HCT116 (cell line): ENCODE data around the gene ITGBL1. TPM values are rescaled to one million over a fixed set of nuclear protein-coding genes. Genes with fewer than 3 reads are reported as not detected.

ENCODE experiments used
- ATAC-seq: fragments of 200-7000 bp; cut with Tn5 transposase; 2 replicates; pipeline ENCODE4 v1.9.1; 2020; ENCODE audit warnings: mild to moderate bottlenecking, moderate library complexity
- BruUV-seq: library from RNA; stranded (reverse); fragments of 400-500 nt; replicated peaks from 2 replicates; lab custom pipeline; 2021; lab: Mats Ljungman, UMichigan
- CTCF ChIA-PET: fragments of 300-600 bp; sonication (Branson Sonifier 250); formaldehyde crosslinking; loops from one replicate; lab custom pipeline; 2021; ENCODE audit warnings: antibody characterized with exemption; lab: Charles Lee
- POLR2A ChIA-PET: fragments of 300-600, 350-600 bp; sonication (Branson Sonifier 250); formaldehyde crosslinking; loops from one replicate; lab custom pipeline; 2021; ENCODE audit warnings: antibody characterized with exemption; lab: Charles Lee
- RAD21 ChIA-PET, 2 experiments: fragments of 300-600 bp; sonication (Branson Sonifier 250); formaldehyde crosslinking; loops; one replicate each; lab custom pipeline; 2023; ENCODE audit warnings: low total read pairs in 2 of 2; ENCODE audit not compliant: uncharacterized antibody in 2 of 2, unreplicated experiment in 2 of 2, low non-redundant PET in 1 of 2; lab: Charles Lee
- DNase-seq: peaks from one replicate; pipeline ENCODE4 v3.0.0-alpha.2; 2010; ENCODE audit warnings: low read depth, low spot score
- H2AFZ ChIP-seq: fragments of 200-600 bp; shearing (Covaris generic), sonication (generic); 2 replicates; pipeline ENCODE4 v1.6.1; 2017; ENCODE audit warnings: low read depth, mixed run types, mixed read lengths, antibody characterized with exemption, low read length; ENCODE audit not compliant: poor library complexity, severe bottlenecking
- H3K27ac ChIP-seq: 2 replicates; pipeline ENCODE4 v1.5.1; 2012; ENCODE audit warnings: low read depth, low read length
- H3K27me3 ChIP-seq: fragments of 200-600 bp; sonication (generic); 2 replicates; pipeline ENCODE4 v1.6.1; 2016; ENCODE audit warnings: mixed run types, low read length, mixed read lengths; ENCODE audit not compliant: insufficient read depth
- H3K36me3 ChIP-seq, 2 experiments: fragments of 200-500 bp in 1 of 2; fragments of 200-600 bp in 1 of 2; sonication (Bioruptor generic) in 1 of 2; sonication (generic) in 1 of 2; 2 replicates each; pipeline versions ENCODE4 v1.5.1 to v1.6.1; 2014 to 2016; ENCODE audit warnings: low read length in 2 of 2, inconsistent platforms in 1 of 2, mixed read lengths in 1 of 2, mixed run types in 1 of 2; ENCODE audit not compliant: insufficient read depth in 2 of 2, control insufficient read depth in 1 of 2
- H3K4me1 ChIP-seq, 2 experiments: fragments of 200-600 bp in 1 of 2; sonication (generic) in 1 of 2; 2 replicates each; pipeline versions ENCODE4 v1.5.1 to v1.6.1; 2012 to 2017; ENCODE audit warnings: low read length in 2 of 2, inconsistent platforms in 1 of 2, mild to moderate bottlenecking in 1 of 2, mixed read lengths in 1 of 2, mixed run types in 1 of 2, moderate library complexity in 1 of 2; ENCODE audit not compliant: insufficient read depth in 2 of 2, control insufficient read depth in 1 of 2
- H3K4me2 ChIP-seq: fragments of 200-600 bp; sonication (generic); 2 replicates; pipeline ENCODE4 v1.6.1; 2017; ENCODE audit warnings: mixed run types, low read length, mixed read lengths
- H3K4me3 ChIP-seq, 2 experiments: fragments of 200-600 bp in 1 of 2; sonication (generic) in 1 of 2; replicated peaks in 1 of 2; 2 replicates each; pipeline ENCODE4 v1.5.1; 2011 to 2016; ENCODE audit warnings: low read length in 2 of 2, control low read depth in 1 of 2, low read depth in 1 of 2, mild to moderate bottlenecking in 1 of 2, mixed read lengths in 1 of 2, mixed run types in 1 of 2
- H3K79me2 ChIP-seq: fragments of 200-600 bp; sonication (generic); 2 replicates; pipeline ENCODE4 v1.6.1; 2017; ENCODE audit warnings: mild to moderate bottlenecking, mixed run types, low read length, moderate library complexity, mixed read lengths; ENCODE audit not compliant: insufficient read depth
- H3K9ac ChIP-seq: fragments of 200-600 bp; sonication (generic); 2 replicates; pipeline ENCODE4 v1.6.1; 2016; ENCODE audit warnings: low read length, mixed read lengths
- H3K9me2 ChIP-seq: fragments of 200-600 bp; sonication (generic), shearing (Covaris generic); 2 replicates; pipeline ENCODE4 v1.6.1; 2017; ENCODE audit warnings: mixed run types, mild to moderate bottlenecking, moderate library complexity; ENCODE audit not compliant: insufficient read depth
- H3K9me3 ChIP-seq, 2 experiments: fragments of 200-500 bp in 1 of 2; fragments of 200-600 bp in 1 of 2; sonication (Bioruptor generic) in 1 of 2; sonication (generic) in 1 of 2; 2 replicates each; pipeline ENCODE4 v1.6.1; 2014 to 2017; ENCODE audit warnings: low read length in 2 of 2, mixed read lengths in 2 of 2, inconsistent platforms in 1 of 2, low read depth in 1 of 2, mild to moderate bottlenecking in 1 of 2, mixed run types in 1 of 2, moderate library complexity in 1 of 2; ENCODE audit not compliant: control insufficient read depth in 1 of 2, insufficient read depth in 1 of 2
- H4K20me1 ChIP-seq: fragments of 200-600 bp; sonication (generic), shearing (Covaris generic); 2 replicates; pipeline ENCODE4 v1.6.1; 2017; ENCODE audit warnings: mixed run types, mild to moderate bottlenecking, moderate library complexity; ENCODE audit not compliant: insufficient read depth
- CBX3 ChIP-seq: IDR thresholded peaks from 2 replicates; pipeline ENCODE4 v1.6.1; 2012; ENCODE audit warnings: low read depth
- CEBPB ChIP-seq: IDR thresholded peaks from 2 replicates; pipeline ENCODE4 v1.6.1; 2012; ENCODE audit warnings: low read depth
- ELF1 ChIP-seq: IDR thresholded peaks from 2 replicates; pipeline ENCODE4 v1.6.1; 2012; ENCODE audit warnings: low read depth, borderline replicate concordance
- EZH2phosphoT487 ChIP-seq: fragments of 200-600 bp; IDR thresholded peaks from 2 replicates; pipeline ENCODE4 v1.6.1; 2018; ENCODE audit warnings: antibody characterized with exemption, borderline replicate concordance
- FOSL1 ChIP-seq: IDR thresholded peaks from 2 replicates; pipeline ENCODE4 v1.6.1; 2012; ENCODE audit warnings: low read depth
- POLR2A ChIP-seq: IDR thresholded peaks from 2 replicates; pipeline ENCODE4 v1.7.0; 2011; ENCODE audit warnings: borderline replicate concordance; ENCODE audit not compliant: insufficient read depth, insufficient read length; ENCODE audit errors: extremely low read depth
- POLR2AphosphoS5 ChIP-seq: IDR thresholded peaks from 2 replicates; pipeline ENCODE4 v1.6.1; 2011; ENCODE audit warnings: mild to moderate bottlenecking, low read depth, low read length, moderate library complexity
- RAD21 ChIP-seq: IDR thresholded peaks from 2 replicates; pipeline ENCODE4 v1.6.1; 2012; ENCODE audit warnings: low read depth, mild to moderate bottlenecking
- SIN3A ChIP-seq: IDR thresholded peaks from 2 replicates; pipeline ENCODE4 v1.6.1; 2012; ENCODE audit warnings: low read depth
- SP1 ChIP-seq: IDR thresholded peaks from 2 replicates; pipeline ENCODE4 v1.6.1; 2012; ENCODE audit warnings: low read depth
- SRF ChIP-seq: IDR thresholded peaks from 2 replicates; pipeline ENCODE4 v1.6.1; 2012; ENCODE audit warnings: low read depth
- TCF7L2 ChIP-seq: IDR thresholded peaks from 2 replicates; pipeline ENCODE4 v1.7.0; 2011; ENCODE audit warnings: borderline replicate concordance, inconsistent platforms; ENCODE audit not compliant: insufficient read depth, insufficient read length; ENCODE audit errors: extremely low read depth
- YY1 ChIP-seq: IDR thresholded peaks from 2 replicates; pipeline ENCODE4 v1.6.1; 2011; ENCODE audit warnings: low read length, low read depth, moderate library complexity, mild to moderate bottlenecking; ENCODE audit not compliant: insufficient replicate concordance; ENCODE audit errors: extremely low read depth
- ZNF274 ChIP-seq: fragments of 200-500 bp; sonication (Bioruptor generic); IDR thresholded peaks from 2 replicates; pipeline ENCODE4 v1.6.1; 2014; ENCODE audit warnings: mild to moderate bottlenecking, low read depth, low read length, inconsistent platforms
- intact Hi-C: fragments of 100-400 bp; cut with micrococcal nuclease; formaldehyde crosslinking; loops from 2 replicates; pipeline ENCODE4 v1.10.0; 2022
- total RNA-seq: library from RNA; stranded (reverse); gene quantifications from one replicate; pipeline ENCODE4 v1.2.1, GENCODE V29; 2021; ENCODE audit not compliant: unreplicated experiment
- TF ChIP-seq, protein P1 (sequence below): IDR thresholded peaks from 2 replicates; pipeline ENCODE4 v1.6.1; 2011; ENCODE audit warnings: mild to moderate bottlenecking, low read length, moderate library complexity; ENCODE audit not compliant: insufficient replicate concordance; ENCODE audit errors: extremely low read depth
- TF ChIP-seq, protein P2 (sequence below): IDR thresholded peaks from 2 replicates; pipeline ENCODE4 v1.6.1; 2012

ITGBL1 gene
- total RNA-seq, 1 experiment from 2014 or later, result 0.66 TPM

DNA sequence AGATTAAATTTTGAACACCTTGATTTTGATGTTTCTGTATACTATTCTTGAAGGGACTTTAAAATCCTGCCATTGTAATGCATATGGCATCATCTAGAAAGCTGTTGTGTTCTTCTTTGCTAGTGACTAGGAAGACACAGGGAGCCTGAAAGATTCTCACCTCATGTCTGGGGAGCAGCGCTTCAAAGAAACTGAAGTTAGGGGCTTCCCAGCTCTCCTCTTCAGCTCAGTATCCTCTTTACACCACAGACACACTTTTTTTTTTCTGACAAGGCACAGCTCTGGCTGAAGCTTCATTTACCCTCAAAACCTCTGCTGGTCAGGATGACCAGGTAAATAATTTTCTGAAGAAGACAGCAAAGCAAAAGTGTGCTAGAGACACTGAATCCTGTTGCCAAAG, 255.6 kb downstream of the ITGBL1 start:
- no TSS peak for BruUV-seq
- TF ChIP-seq FOSL1 (no peak), TCF7L2 (no peak), ELF1 (no peak), RAD21 (no peak), EZH2phosphoT487 (no peak), CBX3 (no peak), YY1 (no peak), ZNF274 (no peak), SIN3A (no peak), SRF (no peak), POLR2AphosphoS5 (no peak), SP1 (no peak), POLR2A (no peak), CEBPB (no peak)
- TF ChIP-seq, protein P1, sequence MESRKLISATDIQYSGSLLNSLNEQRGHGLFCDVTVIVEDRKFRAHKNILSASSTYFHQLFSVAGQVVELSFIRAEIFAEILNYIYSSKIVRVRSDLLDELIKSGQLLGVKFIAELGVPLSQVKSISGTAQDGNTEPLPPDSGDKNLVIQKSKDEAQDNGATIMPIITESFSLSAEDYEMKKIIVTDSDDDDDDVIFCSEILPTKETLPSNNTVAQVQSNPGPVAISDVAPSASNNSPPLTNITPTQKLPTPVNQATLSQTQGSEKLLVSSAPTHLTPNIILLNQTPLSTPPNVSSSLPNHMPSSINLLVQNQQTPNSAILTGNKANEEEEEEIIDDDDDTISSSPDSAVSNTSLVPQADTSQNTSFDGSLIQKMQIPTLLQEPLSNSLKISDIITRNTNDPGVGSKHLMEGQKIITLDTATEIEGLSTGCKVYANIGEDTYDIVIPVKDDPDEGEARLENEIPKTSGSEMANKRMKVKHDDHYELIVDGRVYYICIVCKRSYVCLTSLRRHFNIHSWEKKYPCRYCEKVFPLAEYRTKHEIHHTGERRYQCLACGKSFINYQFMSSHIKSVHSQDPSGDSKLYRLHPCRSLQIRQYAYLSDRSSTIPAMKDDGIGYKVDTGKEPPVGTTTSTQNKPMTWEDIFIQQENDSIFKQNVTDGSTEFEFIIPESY, result no peak
- TF ChIP-seq, protein P2, sequence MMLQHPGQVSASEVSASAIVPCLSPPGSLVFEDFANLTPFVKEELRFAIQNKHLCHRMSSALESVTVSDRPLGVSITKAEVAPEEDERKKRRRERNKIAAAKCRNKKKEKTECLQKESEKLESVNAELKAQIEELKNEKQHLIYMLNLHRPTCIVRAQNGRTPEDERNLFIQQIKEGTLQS, result no peak
- no peak for ATAC-seq
- Histone ChIP-seq H3K27me3 (no peaks in the 10 kb centered on the region), H2AFZ (no peak overlapping the region), H3K4me3 (no peak overlapping the region), H3K4me2 (no peak overlapping the region), H3K36me3 (no peaks in the 10 kb centered on the region), H3K4me1 (no peaks in the 10 kb centered on the region), H3K9ac (no peak overlapping the region), H3K27ac (no peak overlapping the region), H3K9me2 (no peaks in the 10 kb centered on the region), H4K20me1 (no peaks in the 10 kb centered on the region), H3K9me3 (peaks cover 0 to 9% of the 10 kb centered on the region in 2 experiments; a peak in 1 of 4 replicates), H3K79me2 (no peaks in the 10 kb centered on the region)
- DNase-seq, result no peak
- intact Hi-C loops, result no loop called here
- ChIA-PET RAD21 (no interaction called here), CTCF (no interaction called here), POLR2A (no interaction called here)
